HCT116 (cell line): ENCODE measurements around the gene ZNF566. TPM values are rescaled to one million over a fixed set of nuclear protein-coding genes. Genes with fewer than 3 reads are reported as not detected.

Experiments
- ATAC-seq: fragments of 200-7000 bp; cut with Tn5 transposase; 2 replicates; pipeline ENCODE4 v1.9.1; 2020; ENCODE audit warnings: mild to moderate bottlenecking, moderate library complexity
- BruUV-seq: library from RNA; stranded (reverse); fragments of 400-500 nt; replicated peaks from 2 replicates; lab custom pipeline; 2021; lab: Mats Ljungman, UMichigan
- CTCF ChIA-PET: fragments of 300-600 bp; sonication (Branson Sonifier 250); formaldehyde crosslinking; loops from one replicate; lab custom pipeline; 2021; ENCODE audit warnings: antibody characterized with exemption; lab: Charles Lee
- POLR2A ChIA-PET: fragments of 300-600, 350-600 bp; sonication (Branson Sonifier 250); formaldehyde crosslinking; loops from one replicate; lab custom pipeline; 2021; ENCODE audit warnings: antibody characterized with exemption; lab: Charles Lee
- RAD21 ChIA-PET, 2 experiments: fragments of 300-600 bp; sonication (Branson Sonifier 250); formaldehyde crosslinking; loops; one replicate each; lab custom pipeline; 2023; ENCODE audit warnings: low total read pairs in 2 of 2; ENCODE audit not compliant: uncharacterized antibody in 2 of 2, unreplicated experiment in 2 of 2, low non-redundant PET in 1 of 2; lab: Charles Lee
- DNase-seq: peaks from one replicate; pipeline ENCODE4 v3.0.0-alpha.2; 2010; ENCODE audit warnings: low read depth, low spot score
- H2AFZ ChIP-seq: fragments of 200-600 bp; shearing (Covaris generic), sonication (generic); 2 replicates; pipeline ENCODE4 v1.6.1; 2017; ENCODE audit warnings: low read depth, mixed run types, mixed read lengths, antibody characterized with exemption, low read length; ENCODE audit not compliant: poor library complexity, severe bottlenecking
- H3K27ac ChIP-seq: 2 replicates; pipeline ENCODE4 v1.5.1; 2012; ENCODE audit warnings: low read depth, low read length
- H3K27me3 ChIP-seq: fragments of 200-600 bp; sonication (generic); 2 replicates; pipeline ENCODE4 v1.6.1; 2016; ENCODE audit warnings: mixed run types, low read length, mixed read lengths; ENCODE audit not compliant: insufficient read depth
- H3K36me3 ChIP-seq, 2 experiments: fragments of 200-500 bp in 1 of 2; fragments of 200-600 bp in 1 of 2; sonication (Bioruptor generic) in 1 of 2; sonication (generic) in 1 of 2; 2 replicates each; pipeline versions ENCODE4 v1.5.1 to v1.6.1; 2014 to 2016; ENCODE audit warnings: low read length in 2 of 2, inconsistent platforms in 1 of 2, mixed read lengths in 1 of 2, mixed run types in 1 of 2; ENCODE audit not compliant: insufficient read depth in 2 of 2, control insufficient read depth in 1 of 2
- H3K4me1 ChIP-seq, 2 experiments: fragments of 200-600 bp in 1 of 2; sonication (generic) in 1 of 2; 2 replicates each; pipeline versions ENCODE4 v1.5.1 to v1.6.1; 2012 to 2017; ENCODE audit warnings: low read length in 2 of 2, inconsistent platforms in 1 of 2, mild to moderate bottlenecking in 1 of 2, mixed read lengths in 1 of 2, mixed run types in 1 of 2, moderate library complexity in 1 of 2; ENCODE audit not compliant: insufficient read depth in 2 of 2, control insufficient read depth in 1 of 2
- H3K4me2 ChIP-seq: fragments of 200-600 bp; sonication (generic); 2 replicates; pipeline ENCODE4 v1.6.1; 2017; ENCODE audit warnings: mixed run types, low read length, mixed read lengths
- H3K4me3 ChIP-seq, 2 experiments: fragments of 200-600 bp in 1 of 2; sonication (generic) in 1 of 2; replicated peaks in 1 of 2; 2 replicates each; pipeline ENCODE4 v1.5.1; 2011 to 2016; ENCODE audit warnings: low read length in 2 of 2, control low read depth in 1 of 2, low read depth in 1 of 2, mild to moderate bottlenecking in 1 of 2, mixed read lengths in 1 of 2, mixed run types in 1 of 2
- H3K79me2 ChIP-seq: fragments of 200-600 bp; sonication (generic); 2 replicates; pipeline ENCODE4 v1.6.1; 2017; ENCODE audit warnings: mild to moderate bottlenecking, mixed run types, low read length, moderate library complexity, mixed read lengths; ENCODE audit not compliant: insufficient read depth
- H3K9ac ChIP-seq: fragments of 200-600 bp; sonication (generic); 2 replicates; pipeline ENCODE4 v1.6.1; 2016; ENCODE audit warnings: low read length, mixed read lengths
- H3K9me2 ChIP-seq: fragments of 200-600 bp; sonication (generic), shearing (Covaris generic); 2 replicates; pipeline ENCODE4 v1.6.1; 2017; ENCODE audit warnings: mixed run types, mild to moderate bottlenecking, moderate library complexity; ENCODE audit not compliant: insufficient read depth
- H3K9me3 ChIP-seq, 2 experiments: fragments of 200-500 bp in 1 of 2; fragments of 200-600 bp in 1 of 2; sonication (Bioruptor generic) in 1 of 2; sonication (generic) in 1 of 2; 2 replicates each; pipeline ENCODE4 v1.6.1; 2014 to 2017; ENCODE audit warnings: low read length in 2 of 2, mixed read lengths in 2 of 2, inconsistent platforms in 1 of 2, low read depth in 1 of 2, mild to moderate bottlenecking in 1 of 2, mixed run types in 1 of 2, moderate library complexity in 1 of 2; ENCODE audit not compliant: control insufficient read depth in 1 of 2, insufficient read depth in 1 of 2
- H4K20me1 ChIP-seq: fragments of 200-600 bp; sonication (generic), shearing (Covaris generic); 2 replicates; pipeline ENCODE4 v1.6.1; 2017; ENCODE audit warnings: mixed run types, mild to moderate bottlenecking, moderate library complexity; ENCODE audit not compliant: insufficient read depth
- EGR1 ChIP-seq: IDR thresholded peaks from 2 replicates; pipeline ENCODE4 v1.6.1; 2012; ENCODE audit warnings: low read depth
- EZH2phosphoT487 ChIP-seq: fragments of 200-600 bp; IDR thresholded peaks from 2 replicates; pipeline ENCODE4 v1.6.1; 2018; ENCODE audit warnings: antibody characterized with exemption, borderline replicate concordance
- POLR2A ChIP-seq: IDR thresholded peaks from 2 replicates; pipeline ENCODE4 v1.7.0; 2011; ENCODE audit warnings: borderline replicate concordance; ENCODE audit not compliant: insufficient read depth, insufficient read length; ENCODE audit errors: extremely low read depth
- SRF ChIP-seq: IDR thresholded peaks from 2 replicates; pipeline ENCODE4 v1.6.1; 2012; ENCODE audit warnings: low read depth
- ZBTB33 ChIP-seq: IDR thresholded peaks from 2 replicates; pipeline ENCODE4 v1.6.1; 2011; ENCODE audit warnings: mild to moderate bottlenecking, low read length, moderate library complexity; ENCODE audit not compliant: insufficient replicate concordance; ENCODE audit errors: extremely low read depth
- ZNF274 ChIP-seq: fragments of 200-500 bp; sonication (Bioruptor generic); IDR thresholded peaks from 2 replicates; pipeline ENCODE4 v1.6.1; 2014; ENCODE audit warnings: mild to moderate bottlenecking, low read depth, low read length, inconsistent platforms
- intact Hi-C: fragments of 100-400 bp; cut with micrococcal nuclease; formaldehyde crosslinking; loops from 2 replicates; pipeline ENCODE4 v1.10.0; 2022
- total RNA-seq: library from RNA; stranded (reverse); gene quantifications from one replicate; pipeline ENCODE4 v1.2.1, GENCODE V29; 2021; ENCODE audit not compliant: unreplicated experiment

The ZNF566 gene
- total RNA-seq, 1 experiment from 2014 or later = 6.4 TPM

- TF ChIP-seq SRF = no peak
Measured at GRCh38 chr19:36528921-36529518, 39.7 kb upstream of the ZNF566 start (continued).

GRCh38 chr19:36528194-36528920, 39.0 kb upstream of the ZNF566 start, which contains the start of gene ZNF260:
Gene ZNF260 (minus strand): TSS chr19:36528271. CDS start chr19:36515238, 13,033 bp downstream.
- Histone ChIP-seq H3K36me3 (no peaks in the 10 kb centered on the region), H3K27ac (no peak within 1 kb of the TSS), H3K27me3 (no peaks in the 10 kb centered on the region), H3K4me1 (no peaks in the 10 kb centered on the region), H3K4me3 (no peak within 1 kb of the TSS), H3K79me2 (no peaks in the 10 kb centered on the region), H2AFZ (no peak within 1 kb of the TSS), H4K20me1 (no peaks in the 10 kb centered on the region), H3K9me3 (peaks cover 7 to 8% of the 10 kb centered on the region in 2 experiments; a peak in 2 of 4 replicates), H3K4me2 (no peak within 1 kb of the TSS), H3K9me2 (no peaks in the 10 kb centered on the region), H3K9ac (no peak within 1 kb of the TSS)
- BruUV-seq = no TSS peak
- ChIA-PET RAD21 (no interaction called here), POLR2A (no interaction called here), CTCF (no interaction called here)
- TF ChIP-seq ZNF274 (no peak), POLR2A (no peak), EGR1 (no peak), EZH2phosphoT487 (no peak), ZBTB33 (no peak)
- intact Hi-C loops = no loop called here
- DNase-seq (no peak), ATAC-seq (no peak)
